ENCODE data around the gene EME2. TPM values are rescaled to one million over a fixed set of nuclear protein-coding genes. Genes with fewer than 3 reads are reported as not detected.

The EME2 gene
- total and polyA plus RNA-seq, 2 of the 13 experiments (the other 11 are each of a cell fraction or from before 2014, with no cell fraction given) = 4.4 to 7.6 TPM

- 83% methylated on average over 10 of the region's 28 CpGs for WGBS (ENCODE audit: low lambda C conversion rate)
- FAIRE-seq (no peak), ATAC-seq (no peak; the same call in 2 of the 3 replicates), DNase-seq (ENCODE audit: low spot score) (no peak)
- ChIA-PET CTCF (ENCODE audit: low intra/inter-chr PET ratio, low total read pairs) (no interaction called here), POLR2A (no interaction called here)
- H2AFZ ChIP-seq (ENCODE audit: low read length) = no peak overlapping the region
- intact Hi-C loops (cut with micrococcal nuclease; ENCODE audit: unreplicated experiment) = no loop called here
- no peak overlapping the region for H3K4me3 ChIP-seq (replicated peaks in 1 of 3; ENCODE audit: insufficient read depth in 1 of 3, low read depth in 2 of 3, low read length in 3 of 3)
- TF ChIP-seq RXRA (CRISPR knock-in tag; IDR thresholded peaks at IDR 0.05) (no peak), ZNF772 (CRISPR knock-in tag; IDR thresholded peaks at IDR 0.05) (no peak), AGO2 (optimal IDR thresholded peaks at IDR 0.05; ENCODE audit: low read depth, low read length) (peak; percentile 58)
- H3K4me1 ChIP-seq (ENCODE audit: insufficient read depth, low read length) = peaks cover 10% of the 10 kb centered on the region
- BruUV-seq (replicated peaks) = no TSS peak
- peaks cover 5% of the 10 kb centered on the region; the same call in 1 of the 2 replicates for H4K20me1 ChIP-seq (ENCODE audit: insufficient read depth, low read length)
- H3K9me3 ChIP-seq (ENCODE audit: low read length) = no peaks in the 10 kb centered on the region
- H3K27ac ChIP-seq (ENCODE audit: extremely low read length, insufficient read depth, low read length) = no peak overlapping the region
- in situ Hi-C loops (cut with HindIII; ENCODE audit: extremely low pct_ligation_motif_present, low pct_unique_long_range_greater_than_20kb) = no loop called here
- H3K4me2 ChIP-seq (ENCODE audit: low read depth, low read length) = no peak overlapping the region
- no peaks in the 10 kb centered on the region for H3K27me3 ChIP-seq (ENCODE audit: control insufficient read depth in 1 of 2, insufficient read depth in 2 of 2, low read length in 2 of 2)
- no peak overlapping the region for H3K9ac ChIP-seq (ENCODE audit: insufficient read depth, low read depth, low read length)
- no peaks in the 10 kb centered on the region for H3K79me2 ChIP-seq (ENCODE audit: insufficient read depth, low read length)
- peaks cover 11 to 26% of the 10 kb centered on the region in 2 experiments; a peak in 4 of 5 replicates for H3K36me3 ChIP-seq (replicated peaks in 1 of 2; ENCODE audit: control insufficient read depth in 1 of 2, insufficient read depth in 2 of 2, low read length in 2 of 2)
These were observed 36.7 kb downstream of the EME2 start for GRCh38 chr16:1809281-1809801.

- BruUV-seq (replicated peaks) = no TSS peak
- no peak for TF ChIP-seq JDP2 (CRISPR knock-in tag; IDR thresholded peaks at IDR 0.05; ENCODE audit: borderline replicate concordance)
- TF ChIP-seq SP1 (IDR thresholded peaks at IDR 0.05) = no peak
- no peak for TF ChIP-seq SP1 (CRISPR knock-in tag; IDR thresholded peaks at IDR 0.05)
- TF ChIP-seq ZNF24 (IDR thresholded peaks at IDR 0.05) = no peak
- no peak for TF ChIP-seq ZNF891 (CRISPR knock-in tag; IDR thresholded peaks at IDR 0.05)
- Histone ChIP-seq H3K4me1 (ENCODE audit: insufficient read depth, low read length) (peaks cover 10% of the 10 kb centered on the region), H3K79me2 (ENCODE audit: insufficient read depth, low read length) (no peaks in the 10 kb centered on the region), H3K36me3 (replicated peaks in 1 of 2; ENCODE audit: control insufficient read depth in 1 of 2, insufficient read depth in 2 of 2, low read length in 2 of 2) (peaks cover 11 to 27% of the 10 kb centered on the region in 2 experiments; a peak in 4 of 5 replicates), H3K27ac (ENCODE audit: extremely low read length, insufficient read depth, low read length) (no peak overlapping the region), H4K20me1 (ENCODE audit: insufficient read depth, low read length) (peaks cover 5% of the 10 kb centered on the region; the same call in 1 of the 2 replicates), H3K4me3 (replicated peaks in 1 of 3; ENCODE audit: insufficient read depth in 1 of 3, low read depth in 2 of 3, low read length in 3 of 3) (no peak overlapping the region), H3K4me2 (ENCODE audit: low read depth, low read length) (no peak overlapping the region), H2AFZ (ENCODE audit: low read length) (no peak overlapping the region), H3K9ac (ENCODE audit: insufficient read depth, low read depth, low read length) (no peak overlapping the region), H3K27me3 (ENCODE audit: control insufficient read depth in 1 of 2, insufficient read depth in 2 of 2, low read length in 2 of 2) (no peaks in the 10 kb centered on the region), H3K9me3 (ENCODE audit: low read length) (no peaks in the 10 kb centered on the region)
- no peak for FAIRE-seq
- ChIA-PET CTCF (ENCODE audit: low intra/inter-chr PET ratio, low total read pairs) (no interaction called here), POLR2A (no interaction called here)
- DNase-seq (ENCODE audit: low spot score) = no peak
- ATAC-seq = no peak
- in situ Hi-C loops (cut with HindIII; ENCODE audit: extremely low pct_ligation_motif_present, low pct_unique_long_range_greater_than_20kb) (no loop called here), intact Hi-C loops (cut with micrococcal nuclease; ENCODE audit: unreplicated experiment) (loop anchor here (5.0 kb wide), 1 partner anchor 38 kb away; the partner anchor contains the start of genes EME2, MRPS34 and NME3)
- 95% methylated on average over 16 of the region's 16 CpGs for WGBS (ENCODE audit: low lambda C conversion rate)
These were observed 37.5 kb downstream of the EME2 start for GRCh38 chr16:1810106-1810505.

Measured in HepG2 (cell line).